Measurements from ENCODE around the gene PHLDB1.
"Not testable (repeated sequence)": the region's sequence is repeated elsewhere in the genome, so short reads cannot be mapped to it uniquely, and the experiment has no call there.

The PHLDB1 gene

DNA sequence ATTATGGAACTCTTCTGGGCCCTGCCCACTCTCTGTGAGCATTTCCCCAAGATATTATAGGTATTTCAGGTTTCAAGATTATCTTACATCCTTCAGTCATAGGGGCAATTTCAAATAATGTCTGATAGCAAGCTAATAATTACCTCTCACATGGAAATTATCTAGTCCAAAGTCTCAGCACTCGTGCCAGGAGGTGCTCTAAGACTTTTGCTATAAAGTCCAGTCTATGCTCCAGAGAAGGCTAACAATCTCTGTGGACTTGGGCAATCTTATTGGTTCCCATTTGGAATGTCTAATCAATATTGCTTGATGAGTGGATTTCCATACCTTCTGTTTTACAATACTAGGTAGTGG, 66.6 kb downstream of the PHLDB1 start:
- no peak overlapping the region for H3K4me3 ChIP-seq (ENCODE audit: low read length in 2 of 2)
- no peaks in the 10 kb centered on the region for H3K36me3 ChIP-seq (ENCODE audit: control insufficient read depth in 2 of 2, insufficient read depth in 2 of 2, low read length in 2 of 2)
- H3K27ac ChIP-seq (ENCODE audit: low read length) = no peak overlapping the region
- H3K9ac ChIP-seq (ENCODE audit: low read length in 2 of 2) = no peak overlapping the region
- H3K4me1 ChIP-seq (ENCODE audit: control insufficient read depth, insufficient read depth, low read length) = no peaks in the 10 kb centered on the region
- no peaks in the 10 kb centered on the region for H3K27me3 ChIP-seq (ENCODE audit: control insufficient read depth in 1 of 2, insufficient read depth in 2 of 2, low read length in 2 of 2)
- H3K9me3 ChIP-seq (ENCODE audit: control insufficient read depth in 2 of 2, low read length in 2 of 2) = no peaks in the 10 kb centered on the region

DNA sequence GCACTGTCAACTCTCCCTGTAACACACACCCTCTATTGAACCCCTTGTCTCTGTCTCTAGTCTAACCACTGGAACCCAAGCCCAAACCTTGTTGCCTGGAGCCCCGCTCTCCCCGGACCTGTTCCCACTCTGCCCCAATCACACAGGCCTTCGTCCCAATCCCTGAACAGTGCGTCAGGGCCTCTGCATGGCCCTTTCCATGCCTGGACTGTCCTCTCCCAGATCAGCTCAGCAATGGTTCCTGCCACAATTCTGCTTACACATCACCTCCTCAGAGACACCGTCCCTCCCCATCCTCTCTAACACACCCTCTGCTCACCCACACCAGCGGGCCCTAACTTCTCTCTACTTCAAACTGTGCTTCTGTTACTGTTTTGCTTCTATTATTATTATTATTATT, 70.6 kb downstream of the PHLDB1 start:
- Histone ChIP-seq H3K9ac (ENCODE audit: low read length in 2 of 2) (no peak overlapping the region), H3K27ac (ENCODE audit: low read length) (no peak overlapping the region), H3K4me3 (ENCODE audit: low read length in 2 of 2) (no peak overlapping the region)

DNA sequence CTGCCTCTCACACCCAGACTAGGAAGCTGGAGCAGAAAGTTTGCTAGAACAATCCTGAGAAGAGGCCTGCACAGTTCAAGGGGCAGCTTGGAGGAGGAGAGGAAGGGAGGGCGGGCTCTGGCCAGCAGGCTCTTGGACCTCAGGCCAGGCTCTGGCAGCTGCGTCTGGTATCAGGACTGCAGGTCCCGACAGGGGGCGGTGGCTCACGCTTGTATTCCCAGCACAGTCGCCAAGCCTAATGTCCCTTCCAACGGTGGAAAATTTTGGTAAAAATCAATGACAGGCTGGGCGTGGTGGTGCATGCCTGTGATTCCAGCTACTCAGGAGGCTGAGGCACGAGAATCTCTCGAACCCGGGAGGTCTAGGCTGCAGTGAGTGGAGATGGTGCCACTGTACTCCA, 71.5 kb downstream of the PHLDB1 start:
- H3K27ac ChIP-seq (ENCODE audit: low read length); H3K9ac ChIP-seq (ENCODE audit: low read length in 2 of 2); H3K27me3 ChIP-seq (ENCODE audit: control insufficient read depth in 1 of 2, insufficient read depth in 2 of 2, low read length in 2 of 2); H3K36me3 ChIP-seq (ENCODE audit: control insufficient read depth in 2 of 2, insufficient read depth in 2 of 2, low read length in 2 of 2); H3K9me3 ChIP-seq (ENCODE audit: control insufficient read depth in 2 of 2, low read length in 2 of 2); H3K4me1 ChIP-seq (ENCODE audit: control insufficient read depth, insufficient read depth, low read length); H3K4me3 ChIP-seq (ENCODE audit: low read length in 2 of 2): not testable (repeated sequence)

More for the DNA sequence above, 70.6 kb downstream of the PHLDB1 start:
- H3K36me3 ChIP-seq (ENCODE audit: control insufficient read depth in 2 of 2, insufficient read depth in 2 of 2, low read length in 2 of 2) = no peaks in the 10 kb centered on the region
- no peaks in the 10 kb centered on the region for H3K9me3 ChIP-seq (ENCODE audit: control insufficient read depth in 2 of 2, low read length in 2 of 2)
- H3K27me3 ChIP-seq (ENCODE audit: control insufficient read depth in 1 of 2, insufficient read depth in 2 of 2, low read length in 2 of 2) = no peaks in the 10 kb centered on the region
- no peaks in the 10 kb centered on the region for H3K4me1 ChIP-seq (ENCODE audit: control insufficient read depth, insufficient read depth, low read length)

DNA sequence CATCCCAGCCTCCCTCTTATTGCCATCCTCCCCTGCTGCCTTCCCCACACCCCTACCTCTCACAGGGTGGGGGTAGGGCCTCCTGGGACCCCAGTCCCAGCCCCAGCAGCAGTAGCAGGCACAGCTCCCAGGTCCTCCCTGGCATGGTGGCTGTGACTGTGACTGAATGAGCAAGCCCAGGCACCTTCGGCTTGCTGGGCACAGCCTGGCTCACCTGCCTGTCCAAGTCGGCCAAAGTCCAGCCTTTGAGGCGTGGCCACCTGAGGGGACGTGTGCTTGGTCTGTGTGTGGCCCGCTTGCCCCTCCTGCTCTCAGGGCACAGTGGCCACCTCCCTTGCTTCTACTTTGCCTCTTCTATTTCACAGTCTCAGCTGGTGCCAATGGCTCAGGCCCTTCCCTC, 72.1 kb downstream of the PHLDB1 start, which contains the start of gene TREH:
TREH (minus strand) TSS at position 168 of the 400 bp plus-strand sequence; CDS start at position 145, 23 bp downstream.
- no peaks in the 10 kb centered on the region for H3K9me3 ChIP-seq (ENCODE audit: control insufficient read depth in 2 of 2, low read length in 2 of 2)
- no peaks in the 10 kb centered on the region for H3K27me3 ChIP-seq (ENCODE audit: control insufficient read depth in 1 of 2, insufficient read depth in 2 of 2, low read length in 2 of 2)
- H3K4me3 ChIP-seq (ENCODE audit: low read length in 2 of 2) = no peak within 1 kb of the TSS
- H3K4me1 ChIP-seq (ENCODE audit: control insufficient read depth, insufficient read depth, low read length) = no peaks in the 10 kb centered on the region
- H3K9ac ChIP-seq (ENCODE audit: low read length in 2 of 2) = no peak within 1 kb of the TSS
- H3K27ac ChIP-seq (ENCODE audit: low read length) = no peak within 1 kb of the TSS
- H3K36me3 ChIP-seq (ENCODE audit: control insufficient read depth in 2 of 2, insufficient read depth in 2 of 2, low read length in 2 of 2) = no peaks in the 10 kb centered on the region

DNA sequence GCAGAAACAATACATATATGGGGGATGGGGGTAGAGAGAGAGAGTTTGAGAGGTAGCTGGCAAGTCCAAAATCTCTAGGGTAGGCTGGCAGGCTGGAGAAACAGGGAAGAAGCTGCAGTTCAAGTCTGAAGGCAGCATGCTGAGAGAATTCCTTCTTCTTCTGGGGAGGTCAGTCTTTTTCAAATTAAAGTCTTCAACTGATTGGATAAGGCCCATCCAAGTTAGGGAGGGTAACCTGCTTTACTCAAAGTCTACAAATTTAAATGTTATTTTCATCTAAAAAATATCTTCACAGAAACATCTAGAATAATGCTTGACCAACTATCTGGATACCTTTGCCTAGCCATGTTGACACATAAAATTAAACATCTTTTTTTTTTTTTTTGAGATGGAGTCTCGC, 75.0 kb downstream of the PHLDB1 start:
- Histone ChIP-seq H3K4me3 (ENCODE audit: low read length in 2 of 2) (no peak overlapping the region), H3K27me3 (ENCODE audit: control insufficient read depth in 1 of 2, insufficient read depth in 2 of 2, low read length in 2 of 2) (no peaks in the 10 kb centered on the region), H3K36me3 (ENCODE audit: control insufficient read depth in 2 of 2, insufficient read depth in 2 of 2, low read length in 2 of 2) (no peaks in the 10 kb centered on the region), H3K27ac (ENCODE audit: low read length) (no peak overlapping the region), H3K4me1 (ENCODE audit: control insufficient read depth, insufficient read depth, low read length) (no peaks in the 10 kb centered on the region), H3K9ac (ENCODE audit: low read length in 2 of 2) (no peak overlapping the region), H3K9me3 (ENCODE audit: control insufficient read depth in 2 of 2, low read length in 2 of 2) (no peaks in the 10 kb centered on the region)

DNA sequence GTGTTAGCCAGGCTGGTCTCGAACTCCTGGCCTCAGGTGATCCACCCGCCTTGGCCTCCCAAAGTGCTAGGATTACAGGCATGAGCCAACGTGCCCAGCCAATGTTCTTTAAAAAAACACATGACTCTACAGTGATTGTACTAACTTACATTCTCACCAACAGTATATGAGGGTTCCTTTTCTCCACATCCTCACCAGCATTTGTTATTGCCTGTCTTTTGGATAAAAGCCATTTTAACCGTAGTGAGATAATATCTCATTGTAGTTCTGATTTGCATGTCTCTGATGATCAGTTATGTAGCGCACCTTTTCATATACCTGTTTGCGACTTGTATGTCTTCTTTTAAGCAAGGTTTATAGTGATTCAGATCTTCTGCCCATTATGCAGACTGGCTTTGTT, 75.5 kb downstream of the PHLDB1 start:
- H3K36me3 ChIP-seq (ENCODE audit: control insufficient read depth in 2 of 2, insufficient read depth in 2 of 2, low read length in 2 of 2); H3K27me3 ChIP-seq (ENCODE audit: control insufficient read depth in 1 of 2, insufficient read depth in 2 of 2, low read length in 2 of 2); H3K4me1 ChIP-seq (ENCODE audit: control insufficient read depth, insufficient read depth, low read length); H3K9me3 ChIP-seq (ENCODE audit: control insufficient read depth in 2 of 2, low read length in 2 of 2); H3K9ac ChIP-seq (ENCODE audit: low read length in 2 of 2); H3K27ac ChIP-seq (ENCODE audit: low read length); H3K4me3 ChIP-seq (ENCODE audit: low read length in 2 of 2): not testable (repeated sequence)

DNA sequence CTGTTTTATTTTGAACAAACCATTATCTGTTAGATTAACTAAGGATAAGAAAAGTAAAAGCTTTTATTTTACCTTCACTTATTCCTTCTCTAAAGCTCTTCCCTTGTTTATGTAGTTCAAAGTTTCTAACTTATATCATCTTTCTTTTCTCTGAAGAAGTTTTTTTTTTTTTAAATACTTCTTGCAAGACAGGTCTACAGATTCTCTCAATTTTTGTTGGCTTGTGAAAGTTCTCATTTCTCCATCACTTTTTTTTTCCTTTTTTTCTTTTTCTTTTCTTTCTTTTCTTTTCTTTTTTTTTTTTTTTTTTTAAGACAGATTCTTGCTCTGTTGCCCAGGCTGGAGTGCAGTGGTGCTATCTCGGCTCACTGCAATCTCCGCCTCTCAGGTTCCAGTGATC, 76.8 kb downstream of the PHLDB1 start:
- Histone ChIP-seq H3K4me3 (ENCODE audit: low read length in 2 of 2) (no peak overlapping the region), H3K27me3 (ENCODE audit: control insufficient read depth in 1 of 2, insufficient read depth in 2 of 2, low read length in 2 of 2) (no peaks in the 10 kb centered on the region), H3K27ac (ENCODE audit: low read length) (no peak overlapping the region), H3K9me3 (ENCODE audit: control insufficient read depth in 2 of 2, low read length in 2 of 2) (no peaks in the 10 kb centered on the region), H3K4me1 (ENCODE audit: control insufficient read depth, insufficient read depth, low read length) (peaks cover 1% of the 10 kb centered on the region), H3K9ac (ENCODE audit: low read length in 2 of 2) (no peak overlapping the region), H3K36me3 (ENCODE audit: control insufficient read depth in 2 of 2, insufficient read depth in 2 of 2, low read length in 2 of 2) (no peaks in the 10 kb centered on the region)

DNA sequence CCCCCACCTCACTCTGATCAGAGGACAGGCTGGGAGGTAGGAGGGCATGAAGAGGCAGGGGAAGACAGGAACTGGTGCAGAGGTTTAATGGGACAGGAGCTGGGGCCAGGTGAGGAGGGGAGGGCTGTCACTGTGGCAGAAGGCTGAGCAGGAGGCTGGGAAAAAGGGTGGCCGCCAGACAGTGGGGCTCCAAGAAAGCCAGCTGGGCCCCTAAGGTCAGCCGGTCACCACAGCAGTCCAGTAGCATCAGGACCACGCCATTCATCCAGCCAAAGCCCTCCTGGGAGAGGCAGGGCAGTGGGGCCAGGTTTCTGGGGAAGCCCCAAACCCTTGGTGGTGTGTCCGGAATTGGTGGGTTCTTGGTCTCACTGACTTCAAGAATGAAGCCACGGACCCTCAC, 80.5 kb downstream of the PHLDB1 start:
- H3K9me3 ChIP-seq (ENCODE audit: control insufficient read depth in 2 of 2, low read length in 2 of 2) = no peaks in the 10 kb centered on the region
- H3K36me3 ChIP-seq (ENCODE audit: control insufficient read depth in 2 of 2, insufficient read depth in 2 of 2, low read length in 2 of 2) = no peaks in the 10 kb centered on the region
- H3K9ac ChIP-seq (ENCODE audit: low read length in 2 of 2) = no peak overlapping the region
- H3K27me3 ChIP-seq (ENCODE audit: control insufficient read depth in 1 of 2, insufficient read depth in 2 of 2, low read length in 2 of 2) = no peaks in the 10 kb centered on the region
- H3K27ac ChIP-seq (ENCODE audit: low read length) = no peak overlapping the region
- peaks cover 14% of the 10 kb centered on the region for H3K4me1 ChIP-seq (ENCODE audit: control insufficient read depth, insufficient read depth, low read length)
- H3K4me3 ChIP-seq (ENCODE audit: low read length in 2 of 2) = no peak overlapping the region

DNA sequence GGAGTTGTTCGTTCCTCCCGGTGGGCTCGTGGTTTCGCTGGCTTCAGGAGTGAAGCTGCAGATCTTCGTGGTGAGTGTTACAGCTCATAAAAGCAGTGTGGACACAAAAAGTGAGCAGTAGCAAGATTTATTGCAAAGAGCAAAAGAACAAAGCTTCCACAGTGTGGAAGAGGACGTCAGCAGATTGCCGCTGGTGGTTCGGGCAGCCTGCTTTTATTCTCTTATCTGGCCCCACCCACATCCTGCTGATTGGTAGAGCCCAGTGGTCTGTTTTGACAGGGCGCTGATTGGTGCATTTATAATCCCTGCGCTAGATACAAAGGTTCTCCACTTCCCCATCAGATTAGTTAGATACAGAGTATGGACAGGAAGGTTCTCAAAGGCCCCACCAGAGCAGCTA, 80.9 kb downstream of the PHLDB1 start:
- not testable (repeated sequence) for H3K9ac ChIP-seq (ENCODE audit: low read length in 2 of 2); H3K27me3 ChIP-seq (ENCODE audit: control insufficient read depth in 1 of 2, insufficient read depth in 2 of 2, low read length in 2 of 2); H3K4me3 ChIP-seq (ENCODE audit: low read length in 2 of 2); H3K36me3 ChIP-seq (ENCODE audit: control insufficient read depth in 2 of 2, insufficient read depth in 2 of 2, low read length in 2 of 2); H3K9me3 ChIP-seq (ENCODE audit: control insufficient read depth in 2 of 2, low read length in 2 of 2); H3K27ac ChIP-seq (ENCODE audit: low read length)
- peaks cover 14% of the 10 kb centered on the region for H3K4me1 ChIP-seq (ENCODE audit: control insufficient read depth, insufficient read depth, low read length)

DNA sequence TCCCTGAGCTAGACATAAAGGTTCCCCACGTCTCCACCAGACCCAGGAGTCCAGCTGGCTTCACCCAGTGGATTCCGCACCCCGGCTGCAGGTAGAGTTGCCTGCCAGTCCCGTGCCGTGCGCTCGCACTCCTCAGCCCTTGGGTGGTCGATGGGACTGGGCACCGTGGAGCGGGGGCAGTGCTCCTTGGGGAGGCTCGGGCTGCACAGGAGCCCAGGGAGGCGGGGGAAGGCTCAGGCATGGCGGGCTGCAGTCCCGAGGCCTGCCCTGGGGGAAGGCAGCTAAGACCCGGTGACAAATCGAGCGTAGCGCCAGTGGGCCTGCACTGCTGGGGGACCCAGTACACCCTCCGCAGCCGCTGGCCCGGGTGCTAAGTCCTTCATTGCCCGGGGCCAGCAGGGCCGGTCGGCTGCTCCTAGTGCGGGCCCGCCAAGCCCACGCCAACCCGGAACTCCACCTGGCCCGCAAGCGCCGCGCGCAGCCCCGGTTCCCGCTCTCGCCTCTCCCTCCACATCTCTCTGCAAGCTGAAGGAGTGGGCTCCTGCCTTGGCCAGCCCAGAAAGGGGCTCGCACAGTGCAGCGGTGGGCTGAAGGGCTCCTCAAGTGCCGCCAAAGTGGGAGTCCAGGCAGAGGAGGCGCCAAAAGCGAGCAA, 81.6 kb downstream of the PHLDB1 start:
- H3K9ac ChIP-seq (ENCODE audit: low read length in 2 of 2) = no peak overlapping the region
- peaks cover 14% of the 10 kb centered on the region for H3K4me1 ChIP-seq (ENCODE audit: control insufficient read depth, insufficient read depth, low read length)
- no peak overlapping the region for H3K27ac ChIP-seq (ENCODE audit: low read length)
- peak overlapping the region in 1 of 2 donors; percentile 74 for H3K4me3 ChIP-seq (ENCODE audit: low read length in 2 of 2)
- no peaks in the 10 kb centered on the region for H3K9me3 ChIP-seq (ENCODE audit: control insufficient read depth in 2 of 2, low read length in 2 of 2)
- H3K27me3 ChIP-seq (ENCODE audit: control insufficient read depth in 1 of 2, insufficient read depth in 2 of 2, low read length in 2 of 2) = no peaks in the 10 kb centered on the region
- no peaks in the 10 kb centered on the region for H3K36me3 ChIP-seq (ENCODE audit: control insufficient read depth in 2 of 2, insufficient read depth in 2 of 2, low read length in 2 of 2)

DNA sequence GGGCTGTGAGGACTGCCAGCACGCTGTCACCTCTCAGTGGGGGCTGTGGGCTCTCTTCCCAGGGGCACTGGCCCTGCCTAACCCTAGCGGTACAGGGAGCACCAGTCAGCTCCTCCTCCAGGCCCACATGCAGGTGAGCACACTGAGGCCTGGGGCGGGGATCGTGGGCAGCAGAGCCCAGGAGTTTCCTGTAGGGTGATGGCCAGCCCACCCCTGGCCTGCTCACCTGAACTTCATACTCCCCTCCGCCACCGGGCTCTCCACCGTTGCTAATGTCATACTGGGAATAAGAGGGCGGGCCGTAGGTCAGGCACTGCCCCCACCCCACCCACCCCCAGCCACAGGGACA, 82.1 kb downstream of the PHLDB1 start:
- Histone ChIP-seq H3K4me3 (ENCODE audit: low read length in 2 of 2) (peak overlapping the region in 1 of 2 donors; percentile 74), H3K9ac (ENCODE audit: low read length in 2 of 2) (no peak overlapping the region), H3K9me3 (ENCODE audit: control insufficient read depth in 2 of 2, low read length in 2 of 2) (no peaks in the 10 kb centered on the region), H3K4me1 (ENCODE audit: control insufficient read depth, insufficient read depth, low read length) (peaks cover 14% of the 10 kb centered on the region), H3K36me3 (ENCODE audit: control insufficient read depth in 2 of 2, insufficient read depth in 2 of 2, low read length in 2 of 2) (no peaks in the 10 kb centered on the region), H3K27ac (ENCODE audit: low read length) (no peak overlapping the region), H3K27me3 (ENCODE audit: control insufficient read depth in 1 of 2, insufficient read depth in 2 of 2, low read length in 2 of 2) (no peaks in the 10 kb centered on the region)
